PFSK-1 (cell line): Measurements from ENCODE around the gene CACNG6.

Experiments
- FOXP2 ChIP-seq: optimal IDR thresholded peaks from 2 replicates; pipeline ENCODE3; 2011; ENCODE audit warnings: borderline replicate concordance, control low read depth, inconsistent platforms; ENCODE audit not compliant: insufficient read depth; ENCODE audit errors: extremely low read length, extremely low read depth
- POLR2AphosphoS5 ChIP-seq: IDR thresholded peaks from 2 replicates; pipeline ENCODE4 v1.6.1; 2012; ENCODE audit warnings: low read depth, mild to moderate bottlenecking, control low read depth, low read length, moderate library complexity
- REST ChIP-seq, 2 experiments: IDR thresholded peaks; 2 replicates each; pipeline versions ENCODE4 v1.6.1 to v1.8.0; 2011 to 2012; ENCODE audit warnings: low read depth in 2 of 2, low read length in 2 of 2, control low read depth in 1 of 2, inconsistent platforms in 1 of 2, mild to moderate bottlenecking in 1 of 2, moderate library complexity in 1 of 2; ENCODE audit not compliant: insufficient read depth in 1 of 2
- SIN3A ChIP-seq: IDR thresholded peaks from 2 replicates; pipeline ENCODE4 v1.6.1; 2012; ENCODE audit warnings: mild to moderate bottlenecking, low read length, moderate library complexity, borderline replicate concordance; ENCODE audit not compliant: insufficient read depth
- TAF1 ChIP-seq: IDR thresholded peaks from 2 replicates; pipeline ENCODE4 v1.6.1; 2012; ENCODE audit warnings: low read length, control low read depth, borderline replicate concordance; ENCODE audit not compliant: insufficient read depth

- TF ChIP-seq SIN3A (no peak), POLR2AphosphoS5 (no peak), REST (IDR thresholded peaks at IDR 0.05; ENCODE audit: insufficient read depth in 1 of 2, low read depth in 2 of 2, low read length in 2 of 2) (no peak), TAF1 (no peak), FOXP2 (no peak)
Observed at GRCh38 chr19:53982001-53982451, 9.4 kb upstream of the CACNG6 start.
